GM12865 (cell line): ENCODE data around the gene C6orf136.

Source experiments
- DNase-seq: peaks from one replicate; pipeline ENCODE4 v3.0.0; 2010; ENCODE audit warnings: low read depth
- H3K4me3 ChIP-seq: 2 replicates; pipeline ENCODE4 v1.5.1; 2011; ENCODE audit warnings: mild to moderate bottlenecking, low read depth, low read length, control low read depth
- CTCF ChIP-seq: IDR thresholded peaks from 2 replicates; pipeline ENCODE4 v1.5.1; 2011; ENCODE audit warnings: low read length, control low read depth, low read depth, inconsistent platforms; ENCODE audit not compliant: insufficient read depth; ENCODE audit errors: missing control alignments

Gene C6orf136

GRCh38 chr6:30635834-30636233, 11.1 kb upstream of the C6orf136 start:
- H3K4me3 ChIP-seq, result no peak overlapping the region
- no peak for DNase-seq
- TF ChIP-seq CTCF, result no peak

DNA sequence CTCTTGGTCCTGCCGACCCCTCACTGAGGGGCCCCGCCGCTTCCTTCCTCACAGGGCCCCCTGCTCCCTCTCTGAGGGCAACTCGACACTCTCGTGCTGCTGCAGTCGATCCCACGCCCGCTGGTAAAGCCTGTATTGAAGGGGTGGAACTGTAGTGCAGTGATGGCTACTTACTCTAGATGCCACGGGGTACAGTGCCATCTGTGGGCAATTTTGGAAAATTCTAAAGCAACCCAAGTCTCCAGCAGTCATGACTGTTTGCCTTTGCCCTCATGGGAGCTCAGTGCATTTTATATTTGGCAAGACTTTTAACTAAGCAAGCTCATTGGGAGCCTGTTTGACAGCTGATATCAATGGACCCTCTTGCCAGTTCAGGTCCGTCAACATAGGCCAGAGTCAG, 6.5 kb upstream of the C6orf136 start:
- TF ChIP-seq CTCF, result no peak
- DNase-seq, result no peak

DNA sequence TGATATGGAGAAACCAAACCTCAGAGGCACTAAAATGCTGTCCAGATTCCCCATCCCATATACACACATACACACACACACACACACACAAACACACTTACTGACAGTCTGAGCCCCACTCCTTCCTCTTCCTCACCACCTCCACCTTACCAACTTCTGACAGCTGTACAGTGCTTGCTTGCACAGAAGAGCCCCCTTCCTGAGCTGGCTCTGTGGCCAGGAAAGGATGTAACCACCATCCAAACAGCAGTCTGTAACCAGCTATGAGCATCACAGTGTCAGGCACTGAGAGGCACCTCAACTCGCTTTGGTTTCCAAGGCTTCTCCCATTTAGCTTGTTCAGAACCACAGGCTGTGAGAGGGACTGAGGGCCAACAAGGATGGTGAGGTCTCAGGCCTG, 5.9 kb upstream of the C6orf136 start:
- no peak for DNase-seq
- TF ChIP-seq CTCF, result no peak
- H3K4me3 ChIP-seq, result no peak overlapping the region

More for the DNA sequence above, 6.5 kb upstream of the C6orf136 start:
- H3K4me3 ChIP-seq, result no peak overlapping the region

DNA sequence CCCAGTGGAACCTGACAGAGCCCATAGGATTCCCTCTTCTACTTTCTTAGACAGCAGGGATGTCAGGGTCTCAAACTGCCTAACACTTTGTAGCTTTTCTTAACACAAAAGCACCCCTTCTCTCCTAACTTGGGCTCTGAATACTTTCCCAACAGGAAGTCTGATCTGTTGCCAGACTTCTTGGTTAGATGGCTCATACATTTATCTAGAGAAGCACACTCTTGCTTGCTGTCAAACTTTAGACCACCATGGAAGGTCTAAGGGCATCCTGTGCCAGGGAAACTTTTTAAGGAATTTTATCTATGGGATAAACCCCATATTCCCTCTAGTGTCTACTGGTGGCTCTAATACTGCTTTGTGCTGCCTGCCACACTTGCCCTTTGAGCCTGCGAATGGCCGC, 3.3 kb upstream of the C6orf136 start:
- H3K4me3 ChIP-seq, result no peak overlapping the region
- no peak for TF ChIP-seq CTCF
- DNase-seq, result no peak

DNA sequence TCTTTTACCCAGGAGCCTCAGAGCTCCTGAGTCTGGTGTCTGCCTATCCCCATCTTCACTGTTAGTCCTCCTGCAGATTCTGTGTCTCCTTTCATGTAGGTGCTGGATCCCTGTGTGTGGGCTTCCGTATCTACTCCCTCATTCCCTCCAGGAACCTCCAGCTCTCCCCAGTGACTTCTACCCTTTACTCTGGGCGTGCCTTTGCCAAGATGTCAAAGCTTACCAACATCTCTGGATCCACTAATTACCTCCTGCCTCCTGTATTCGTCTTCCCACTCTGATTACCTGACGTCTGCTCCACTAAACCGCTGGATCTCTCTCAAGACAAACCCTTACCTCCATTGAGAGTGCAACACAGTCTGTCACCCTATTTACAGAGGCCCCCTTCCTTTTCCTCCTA, 2.2 kb upstream of the C6orf136 start:
- no peak overlapping the region for H3K4me3 ChIP-seq
- no peak for DNase-seq
- TF ChIP-seq CTCF, result no peak

- TF ChIP-seq CTCF, result no peak
- DNase-seq, result no peak
These were observed 944 bp upstream of the C6orf136 start for GRCh38 chr6:30645989-30646388.

DNA sequence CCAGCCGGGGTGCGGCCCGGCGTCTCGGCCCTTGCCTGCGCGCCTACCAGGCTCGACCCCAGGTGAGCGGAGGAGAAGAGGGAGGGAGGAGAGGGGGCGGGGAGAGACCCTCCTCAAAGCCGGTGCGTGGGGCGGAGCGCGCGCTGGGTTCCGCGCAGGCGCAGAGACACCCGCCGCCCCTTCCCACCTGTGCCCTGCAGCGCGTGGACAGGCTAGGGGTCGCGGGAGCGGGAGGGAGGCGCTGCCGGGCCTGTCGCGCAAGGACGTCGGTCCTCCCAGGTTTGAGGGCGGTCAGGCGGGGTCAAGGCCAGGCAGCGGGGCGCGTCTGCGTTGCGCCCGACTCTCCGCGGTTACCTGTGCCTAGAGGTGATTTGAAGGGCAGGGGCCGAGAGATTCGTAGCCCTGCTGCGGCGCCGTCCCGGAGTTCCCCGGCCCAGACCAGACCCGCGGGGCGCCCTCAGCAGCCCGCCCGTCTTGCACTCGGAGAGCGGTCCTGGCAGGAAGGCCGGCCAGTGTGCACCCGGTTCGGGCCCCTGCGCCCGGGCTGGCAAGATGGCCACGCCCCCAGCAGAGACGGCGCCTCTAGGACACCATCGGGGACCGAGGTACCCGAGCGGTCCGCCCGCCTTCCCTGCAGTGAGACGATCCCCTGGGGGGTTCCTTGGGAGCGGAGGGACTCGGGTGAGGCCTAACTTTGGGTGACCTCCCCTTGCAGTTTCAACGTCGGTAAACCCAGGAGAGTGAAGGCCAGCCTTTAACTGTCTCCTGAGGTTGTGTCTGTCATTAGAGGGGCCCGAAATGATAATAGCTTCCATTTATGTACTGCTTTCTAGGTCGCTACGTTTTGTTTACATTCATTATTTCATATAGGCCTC, 546 bp downstream of the C6orf136 start:
- TF ChIP-seq CTCF, result no peak
- peak overlapping the region; percentile 77 for H3K4me3 ChIP-seq
- DNase-seq, result peak; percentile 86

More at GRCh38 chr6:30645989-30646388, 944 bp upstream of the C6orf136 start:
- no peak overlapping the region for H3K4me3 ChIP-seq
